ENCODE results near the gene LRP8. TPM values are rescaled to one million over a fixed set of nuclear protein-coding genes. Genes with fewer than 3 reads are reported as not detected.

Gene LRP8
- total and polyA plus RNA-seq, 4 donors: 0.15 to 0.75 (median 0.29) TPM

DNA sequence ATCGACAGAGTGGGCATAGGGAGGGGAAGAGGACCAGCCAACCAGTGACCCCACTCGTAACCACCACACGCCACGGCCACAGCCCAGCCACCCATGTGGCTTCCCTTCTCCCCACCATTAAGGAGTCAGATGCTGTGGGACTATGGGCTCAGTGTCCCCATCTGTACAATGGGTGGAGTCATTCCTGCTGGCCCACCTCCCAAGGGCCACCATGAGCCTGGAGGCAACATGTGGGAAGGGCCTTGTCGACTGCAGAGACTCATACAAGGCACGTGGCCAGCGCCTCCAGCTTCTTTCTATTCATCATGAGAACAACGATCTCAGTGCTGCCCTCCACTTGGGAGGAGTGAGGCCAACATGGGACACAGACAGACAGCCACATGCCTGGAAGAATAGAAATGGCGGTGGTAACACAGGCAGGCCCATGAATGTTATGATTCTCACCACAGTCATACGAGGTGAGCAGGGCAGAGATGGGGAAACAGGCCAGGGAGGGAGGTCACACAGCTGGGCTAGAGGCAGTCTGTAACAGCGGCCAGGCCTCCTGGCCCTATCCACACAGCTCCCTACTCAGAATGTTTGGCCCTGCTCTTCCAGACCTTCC, 16.1 kb downstream of the LRP8 start:
- Histone ChIP-seq H3K9me3 (ENCODE audit: control insufficient read depth in 4 of 4, low read length in 3 of 4) (no peaks in the 10 kb centered on the region), H3K9ac (ENCODE audit: low read depth in 1 of 2, low read length in 2 of 2) (no peak overlapping the region)
- 88% methylated on average over 11 of the region's 11 CpGs for WGBS

More for the DNA sequence above, 16.1 kb downstream of the LRP8 start:
- Histone ChIP-seq H3K27me3 (ENCODE audit: control insufficient read depth in 4 of 4, insufficient read depth in 4 of 4, low read length in 3 of 4) (peaks cover 0 to 2% (median 0%) of the 10 kb centered on the region in 4 donors), H3K27ac (ENCODE audit: low read depth in 1 of 2, low read length in 2 of 2) (no peak overlapping the region), H3K4me3 (ENCODE audit: low read depth in 1 of 3, low read length in 3 of 3) (no peak overlapping the region), H3K4me1 (ENCODE audit: control insufficient read depth in 4 of 4, insufficient read depth in 4 of 4, low read length in 3 of 4) (no peaks in the 10 kb centered on the region), H3K36me3 (ENCODE audit: control insufficient read depth in 4 of 4, insufficient read depth in 3 of 4, low read depth in 1 of 4, low read length in 3 of 4) (no peaks in the 10 kb centered on the region)
- TF ChIP-seq RAD21 (IDR thresholded peaks at IDR 0.05): no peak
- no peak for TF ChIP-seq EGR1 (IDR thresholded peaks at IDR 0.05; ENCODE audit: low read depth in 2 of 2)
- no peak for TF ChIP-seq RXRA (IDR thresholded peaks at IDR 0.05)
- TF ChIP-seq, protein P1, sequence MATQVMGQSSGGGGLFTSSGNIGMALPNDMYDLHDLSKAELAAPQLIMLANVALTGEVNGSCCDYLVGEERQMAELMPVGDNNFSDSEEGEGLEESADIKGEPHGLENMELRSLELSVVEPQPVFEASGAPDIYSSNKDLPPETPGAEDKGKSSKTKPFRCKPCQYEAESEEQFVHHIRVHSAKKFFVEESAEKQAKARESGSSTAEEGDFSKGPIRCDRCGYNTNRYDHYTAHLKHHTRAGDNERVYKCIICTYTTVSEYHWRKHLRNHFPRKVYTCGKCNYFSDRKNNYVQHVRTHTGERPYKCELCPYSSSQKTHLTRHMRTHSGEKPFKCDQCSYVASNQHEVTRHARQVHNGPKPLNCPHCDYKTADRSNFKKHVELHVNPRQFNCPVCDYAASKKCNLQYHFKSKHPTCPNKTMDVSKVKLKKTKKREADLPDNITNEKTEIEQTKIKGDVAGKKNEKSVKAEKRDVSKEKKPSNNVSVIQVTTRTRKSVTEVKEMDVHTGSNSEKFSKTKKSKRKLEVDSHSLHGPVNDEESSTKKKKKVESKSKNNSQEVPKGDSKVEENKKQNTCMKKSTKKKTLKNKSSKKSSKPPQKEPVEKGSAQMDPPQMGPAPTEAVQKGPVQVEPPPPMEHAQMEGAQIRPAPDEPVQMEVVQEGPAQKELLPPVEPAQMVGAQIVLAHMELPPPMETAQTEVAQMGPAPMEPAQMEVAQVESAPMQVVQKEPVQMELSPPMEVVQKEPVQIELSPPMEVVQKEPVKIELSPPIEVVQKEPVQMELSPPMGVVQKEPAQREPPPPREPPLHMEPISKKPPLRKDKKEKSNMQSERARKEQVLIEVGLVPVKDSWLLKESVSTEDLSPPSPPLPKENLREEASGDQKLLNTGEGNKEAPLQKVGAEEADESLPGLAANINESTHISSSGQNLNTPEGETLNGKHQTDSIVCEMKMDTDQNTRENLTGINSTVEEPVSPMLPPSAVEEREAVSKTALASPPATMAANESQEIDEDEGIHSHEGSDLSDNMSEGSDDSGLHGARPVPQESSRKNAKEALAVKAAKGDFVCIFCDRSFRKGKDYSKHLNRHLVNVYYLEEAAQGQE (IDR thresholded peaks at IDR 0.05): no peak
- no peak for TF ChIP-seq YY1 (IDR thresholded peaks at IDR 0.05)
- no peak for TF ChIP-seq JUND (IDR thresholded peaks at IDR 0.05)
- TF ChIP-seq NR2F2 (IDR thresholded peaks at IDR 0.05): no peak
- no peak for TF ChIP-seq CTCF (IDR thresholded peaks at IDR 0.05; ENCODE audit: low read depth, low read length, missing input control)
- TF ChIP-seq MAX (IDR thresholded peaks at IDR 0.05): no peak
- TF ChIP-seq HNF4G (IDR thresholded peaks at IDR 0.05): no peak
- TF ChIP-seq, protein P2, sequence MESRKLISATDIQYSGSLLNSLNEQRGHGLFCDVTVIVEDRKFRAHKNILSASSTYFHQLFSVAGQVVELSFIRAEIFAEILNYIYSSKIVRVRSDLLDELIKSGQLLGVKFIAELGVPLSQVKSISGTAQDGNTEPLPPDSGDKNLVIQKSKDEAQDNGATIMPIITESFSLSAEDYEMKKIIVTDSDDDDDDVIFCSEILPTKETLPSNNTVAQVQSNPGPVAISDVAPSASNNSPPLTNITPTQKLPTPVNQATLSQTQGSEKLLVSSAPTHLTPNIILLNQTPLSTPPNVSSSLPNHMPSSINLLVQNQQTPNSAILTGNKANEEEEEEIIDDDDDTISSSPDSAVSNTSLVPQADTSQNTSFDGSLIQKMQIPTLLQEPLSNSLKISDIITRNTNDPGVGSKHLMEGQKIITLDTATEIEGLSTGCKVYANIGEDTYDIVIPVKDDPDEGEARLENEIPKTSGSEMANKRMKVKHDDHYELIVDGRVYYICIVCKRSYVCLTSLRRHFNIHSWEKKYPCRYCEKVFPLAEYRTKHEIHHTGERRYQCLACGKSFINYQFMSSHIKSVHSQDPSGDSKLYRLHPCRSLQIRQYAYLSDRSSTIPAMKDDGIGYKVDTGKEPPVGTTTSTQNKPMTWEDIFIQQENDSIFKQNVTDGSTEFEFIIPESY (IDR thresholded peaks at IDR 0.05): no peak
- no peak for TF ChIP-seq FOXA2 (IDR thresholded peaks at IDR 0.05)
- TF ChIP-seq, protein P3, sequence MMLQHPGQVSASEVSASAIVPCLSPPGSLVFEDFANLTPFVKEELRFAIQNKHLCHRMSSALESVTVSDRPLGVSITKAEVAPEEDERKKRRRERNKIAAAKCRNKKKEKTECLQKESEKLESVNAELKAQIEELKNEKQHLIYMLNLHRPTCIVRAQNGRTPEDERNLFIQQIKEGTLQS (IDR thresholded peaks at IDR 0.05): no peak
- TF ChIP-seq GABPA (IDR thresholded peaks at IDR 0.05 in 1 of 2, conservative IDR thresholded peaks at IDR 0.05 in 1 of 2): no peak
- DNase-seq (ENCODE audit: low spot score): no peak
